Measurements from ENCODE around the gene ID2.

Gene ID2

GRCh38 chr2:8656811-8657210 lies 25.0 kb upstream of the ID2 start:
- H3K4me1 ChIP-seq (ENCODE audit: insufficient read depth, poor library complexity, severe bottlenecking): no peaks in the 10 kb centered on the region
- no peak for TF ChIP-seq CTCF (IDR thresholded peaks at IDR 0.05; ENCODE audit: poor library complexity, severe bottlenecking)

GRCh38 chr2:8657423-8658062 lies 24.3 kb upstream of the ID2 start:
- Histone ChIP-seq H3K27ac (ENCODE audit: poor library complexity, severe bottlenecking) (no peak overlapping the region), H3K9me3 (ENCODE audit: severe bottlenecking) (no peaks in the 10 kb centered on the region), H3K4me1 (ENCODE audit: insufficient read depth, poor library complexity, severe bottlenecking) (no peaks in the 10 kb centered on the region), H3K36me3 (ENCODE audit: low read depth) (no peaks in the 10 kb centered on the region), H3K27me3 (ENCODE audit: insufficient read depth, poor library complexity, severe bottlenecking) (no peaks in the 10 kb centered on the region), H3K4me3 (ENCODE audit: severe bottlenecking) (no peak overlapping the region)
- DNase-seq (ENCODE audit: low spot score) (no peak), ATAC-seq (ENCODE audit: low read depth) (no peak)
- TF ChIP-seq CTCF (IDR thresholded peaks at IDR 0.05; ENCODE audit: poor library complexity, severe bottlenecking): no peak

More at GRCh38 chr2:8656811-8657210, 25.0 kb upstream of the ID2 start:
- Histone ChIP-seq H3K9me3 (ENCODE audit: severe bottlenecking) (no peaks in the 10 kb centered on the region), H3K27ac (ENCODE audit: poor library complexity, severe bottlenecking) (no peak overlapping the region), H3K27me3 (ENCODE audit: insufficient read depth, poor library complexity, severe bottlenecking) (no peaks in the 10 kb centered on the region), H3K4me3 (ENCODE audit: severe bottlenecking) (no peak overlapping the region), H3K36me3 (ENCODE audit: low read depth) (no peaks in the 10 kb centered on the region)
- ATAC-seq (ENCODE audit: low read depth) (no peak), DNase-seq (ENCODE audit: low spot score) (no peak)

- ATAC-seq (ENCODE audit: low read depth): no peak
- Histone ChIP-seq H3K4me3 (ENCODE audit: severe bottlenecking) (no peak overlapping the region), H3K36me3 (ENCODE audit: low read depth) (no peaks in the 10 kb centered on the region), H3K4me1 (ENCODE audit: insufficient read depth, poor library complexity, severe bottlenecking) (no peaks in the 10 kb centered on the region), H3K27ac (ENCODE audit: poor library complexity, severe bottlenecking) (no peak overlapping the region), H3K27me3 (ENCODE audit: insufficient read depth, poor library complexity, severe bottlenecking) (no peaks in the 10 kb centered on the region), H3K9me3 (ENCODE audit: severe bottlenecking) (no peaks in the 10 kb centered on the region)
- no peak for TF ChIP-seq CTCF (IDR thresholded peaks at IDR 0.05; ENCODE audit: poor library complexity, severe bottlenecking)
- no peak for DNase-seq (ENCODE audit: low spot score)
These were observed 23.6 kb upstream of the ID2 start for GRCh38 chr2:8658064-8658862.

- Histone ChIP-seq H3K27me3 (ENCODE audit: insufficient read depth, poor library complexity, severe bottlenecking) (no peaks in the 10 kb centered on the region), H3K36me3 (ENCODE audit: low read depth) (no peaks in the 10 kb centered on the region), H3K9me3 (ENCODE audit: severe bottlenecking) (no peaks in the 10 kb centered on the region), H3K4me1 (ENCODE audit: insufficient read depth, poor library complexity, severe bottlenecking) (no peaks in the 10 kb centered on the region), H3K27ac (ENCODE audit: poor library complexity, severe bottlenecking) (no peak overlapping the region), H3K4me3 (ENCODE audit: severe bottlenecking) (no peak overlapping the region)
- no peak for ATAC-seq (ENCODE audit: low read depth)
- DNase-seq (ENCODE audit: low spot score): no peak
- TF ChIP-seq CTCF (IDR thresholded peaks at IDR 0.05; ENCODE audit: poor library complexity, severe bottlenecking): no peak
These were observed 22.6 kb upstream of the ID2 start for GRCh38 chr2:8659092-8659734.

Measured in RWPE2 (cell line).